ENCODE data around the gene GDPD4. TPM values are rescaled to one million over a fixed set of nuclear protein-coding genes. Genes with fewer than 3 reads are reported as not detected.

GDPD4 gene
- total and polyA plus RNA-seq, 2 of the 4 experiments (the other 2 are of a cell fraction), result not detected

- ChIA-PET POLR2A (ENCODE audit: unreplicated experiment) (interaction anchor here (0.7 kb wide), 1 partner anchor 1373 kb away, joined by 3 read pairs; no protein-coding TSS in a partner anchor), CTCF (interaction anchor here (0.5 kb wide), 1 partner anchor 30 kb away, joined by 3 read pairs; no protein-coding TSS in a partner anchor)
- no peak overlapping the region for H3K9ac ChIP-seq (ENCODE audit: low read depth, low read length)
These were observed 16.7 kb downstream of the GDPD4 start for GRCh38 chr11:77284476-77285468.

More at GRCh38 chr11:77284476-77285468, 16.7 kb downstream of the GDPD4 start:
- ATAC-seq (ENCODE audit: low read depth) (no peak), DNase-seq (no peak)
- no peak for TF ChIP-seq FOS (IDR thresholded peaks at IDR 0.05; ENCODE audit: low read depth, low read length)
- dilution Hi-C loops (cut with HindIII; ENCODE audit: low sequenced_read_pairs, unreplicated experiment) (no loop called here), intact Hi-C loops (cut with micrococcal nuclease) (no loop called here), in situ Hi-C loops (cut with MboI; ENCODE audit: low sequenced_read_pairs) (no loop called here)
- H2BK15ac ChIP-seq (ENCODE audit: low read depth, low read length), result no peak overlapping the region
- H3K27me3 ChIP-seq (ENCODE audit: control insufficient read depth, insufficient read depth, low read length), result no peaks in the 10 kb centered on the region
- H4K20me1 ChIP-seq (ENCODE audit: insufficient read depth, low read length), result no peaks in the 10 kb centered on the region
- 0 out of 2 replicates have a peak overlapping the region, but pooled peaks have one; percentile 42 for H3K14ac ChIP-seq (replicated peaks; ENCODE audit: low read depth, low read length)
- no peak overlapping the region for H2BK5ac ChIP-seq (ENCODE audit: low read depth, low read length, poor library complexity, severe bottlenecking)
- WGBS, 2 experiments (ENCODE audit: extremely low coverage in 2 of 2, insufficient read length in 1 of 2), result 80% methylated on average over 1 of the region's 6 CpGs; no CpG with 5 or more reads in 1 of the 2 experiments
- no peak overlapping the region for H4K91ac ChIP-seq (ENCODE audit: insufficient read depth, low read depth, low read length)
- no peaks in the 10 kb centered on the region for H3K79me1 ChIP-seq (ENCODE audit: low read depth in 1 of 2, low read length in 2 of 2)
- peak overlapping the region; percentile 53; the same call in 1 of the 2 replicates for H3K4ac ChIP-seq (ENCODE audit: low read depth, low read length)
- H3K18ac ChIP-seq (ENCODE audit: low read depth, low read length), result no peak overlapping the region
- H4K8ac ChIP-seq (ENCODE audit: low read depth in 2 of 2, low read length in 2 of 2), result no peak overlapping the region; a peak in 1 of 4 replicates
- peak overlapping the region; percentile 16; the same call in 1 of the 2 replicates for H2BK120ac ChIP-seq (ENCODE audit: low read depth, low read length)
- H2BK20ac ChIP-seq (ENCODE audit: low read depth, low read length), result peak overlapping the region; percentile 39; the same call in 1 of the 2 replicates
- no peak overlapping the region for H4K5ac ChIP-seq (ENCODE audit: low read depth, low read length)
- H2AK5ac ChIP-seq (ENCODE audit: low read depth, low read length), result 0 out of 2 replicates have a peak overlapping the region, but pooled peaks have one; percentile 48
- peak overlapping the region; percentile 47 for H2AFZ ChIP-seq (replicated peaks; ENCODE audit: low read length, poor library complexity)
- H3K4me1 ChIP-seq (ENCODE audit: control insufficient read depth, insufficient read depth, low read length), result peaks cover 12% of the 10 kb centered on the region
- H3K27ac ChIP-seq (ENCODE audit: insufficient read depth, low read length), result no peak overlapping the region
- H3K4me2 ChIP-seq (ENCODE audit: low read depth, low read length), result no peak overlapping the region
- no peaks in the 10 kb centered on the region for H3K36me3 ChIP-seq (ENCODE audit: control insufficient read depth, insufficient read depth, low read length)
- no peak overlapping the region for H3K56ac ChIP-seq (ENCODE audit: extremely low read depth, insufficient read depth, low read length)
- no peak overlapping the region for H3K4me3 ChIP-seq (ENCODE audit: insufficient read depth, low read depth, low read length)
- H3K9me1 ChIP-seq (ENCODE audit: insufficient read depth, low read length), result peaks cover 8% of the 10 kb centered on the region
- H3K9me3 ChIP-seq (ENCODE audit: control insufficient read depth, insufficient read depth, low read length), result no peaks in the 10 kb centered on the region
- H2AK9ac ChIP-seq (replicated peaks; ENCODE audit: low read depth, low read length, poor library complexity), result no peak overlapping the region
- no peak overlapping the region for H3K23ac ChIP-seq (ENCODE audit: low read depth, low read length)
- no TSS peak for BruUV-seq (replicated peaks)
